ENCODE data around the gene CCDC190. TPM values are rescaled to one million over a fixed set of nuclear protein-coding genes. Genes with fewer than 3 reads are reported as not detected.

CCDC190 gene
- total RNA-seq, 3 donors from 2014 or later, result not detected

GRCh38 chr1:162905174-162906158 is 44.5 kb upstream of the CCDC190 start:
- intact Hi-C loops (cut with DNase I; ENCODE audit: low total_unique reads), result no loop called here
- no peak for DNase-seq (ENCODE audit: low spot score in 2 of 2)
- no peak overlapping the region for H3K27ac ChIP-seq
- no peaks in the 10 kb centered on the region for H3K9me3 ChIP-seq
- no peaks in the 10 kb centered on the region for H3K27me3 ChIP-seq
- no peak overlapping the region for H3K4me3 ChIP-seq
- H3K36me3 ChIP-seq, result no peaks in the 10 kb centered on the region
- H3K4me1 ChIP-seq, result no peaks in the 10 kb centered on the region
- TF ChIP-seq POLR2A (IDR thresholded peaks at IDR 0.05) (no peak), CTCF (IDR thresholded peaks at IDR 0.05) (no peak), POLR2AphosphoS5 (IDR thresholded peaks at IDR 0.05) (no peak)

DNA sequence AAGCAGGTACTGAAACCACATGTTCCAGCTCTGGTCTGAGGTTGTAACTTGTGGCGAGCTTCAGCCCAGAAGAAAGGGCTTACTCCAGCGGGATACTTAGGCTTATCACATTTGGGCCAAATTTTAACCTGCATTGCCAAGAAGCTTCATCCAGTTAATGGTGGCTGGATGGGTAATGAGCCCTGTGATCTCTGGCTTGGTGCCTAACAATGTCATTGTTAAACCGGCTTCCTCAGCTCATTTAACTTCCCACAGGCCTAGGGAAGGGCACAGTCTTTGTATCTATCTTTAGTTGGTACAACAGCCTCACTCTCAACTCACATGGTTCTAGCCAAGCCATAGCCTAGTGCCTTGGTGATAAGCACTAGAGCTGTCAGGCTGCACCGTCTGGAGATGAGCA is 43.6 kb upstream of the CCDC190 start:
- no peak for TF ChIP-seq CTCF (IDR thresholded peaks at IDR 0.05)
- TF ChIP-seq POLR2AphosphoS5 (IDR thresholded peaks at IDR 0.05), result no peak
- TF ChIP-seq POLR2A (IDR thresholded peaks at IDR 0.05), result no peak

GRCh38 chr1:162904023-162904422 is 43.0 kb upstream of the CCDC190 start:
- DNase-seq (ENCODE audit: low spot score in 2 of 2), result no peak
- no peak overlapping the region for H3K4me3 ChIP-seq
- no peaks in the 10 kb centered on the region for H3K27me3 ChIP-seq
- no peaks in the 10 kb centered on the region for H3K36me3 ChIP-seq
- no peak for TF ChIP-seq CTCF (IDR thresholded peaks at IDR 0.05)
- TF ChIP-seq POLR2AphosphoS5 (IDR thresholded peaks at IDR 0.05), result no peak
- no peak for TF ChIP-seq POLR2A (IDR thresholded peaks at IDR 0.05)
- no peak overlapping the region for H3K27ac ChIP-seq
- H3K4me1 ChIP-seq, result no peaks in the 10 kb centered on the region
- intact Hi-C loops (cut with DNase I; ENCODE audit: low total_unique reads), result no loop called here
- no peaks in the 10 kb centered on the region for H3K9me3 ChIP-seq

More for the DNA sequence above, 43.6 kb upstream of the CCDC190 start:
- no peaks in the 10 kb centered on the region for H3K9me3 ChIP-seq
- H3K27me3 ChIP-seq, result no peaks in the 10 kb centered on the region
- DNase-seq (ENCODE audit: low spot score in 2 of 2), result no peak
- no peaks in the 10 kb centered on the region for H3K4me1 ChIP-seq
- intact Hi-C loops (cut with DNase I; ENCODE audit: low total_unique reads), result no loop called here
- no peaks in the 10 kb centered on the region for H3K36me3 ChIP-seq
- H3K4me3 ChIP-seq, result no peak overlapping the region
- no peak overlapping the region for H3K27ac ChIP-seq

GRCh38 chr1:162903246-162903645 is 42.3 kb upstream of the CCDC190 start:
- Histone ChIP-seq H3K36me3 (no peaks in the 10 kb centered on the region), H3K4me1 (no peaks in the 10 kb centered on the region), H3K27ac (no peak overlapping the region), H3K4me3 (no peak overlapping the region), H3K9me3 (no peaks in the 10 kb centered on the region), H3K27me3 (no peaks in the 10 kb centered on the region)
- intact Hi-C loops (cut with DNase I; ENCODE audit: low total_unique reads), result no loop called here
- no peak for DNase-seq (ENCODE audit: low spot score in 2 of 2)
- no peak for TF ChIP-seq POLR2A (IDR thresholded peaks at IDR 0.05)

DNA sequence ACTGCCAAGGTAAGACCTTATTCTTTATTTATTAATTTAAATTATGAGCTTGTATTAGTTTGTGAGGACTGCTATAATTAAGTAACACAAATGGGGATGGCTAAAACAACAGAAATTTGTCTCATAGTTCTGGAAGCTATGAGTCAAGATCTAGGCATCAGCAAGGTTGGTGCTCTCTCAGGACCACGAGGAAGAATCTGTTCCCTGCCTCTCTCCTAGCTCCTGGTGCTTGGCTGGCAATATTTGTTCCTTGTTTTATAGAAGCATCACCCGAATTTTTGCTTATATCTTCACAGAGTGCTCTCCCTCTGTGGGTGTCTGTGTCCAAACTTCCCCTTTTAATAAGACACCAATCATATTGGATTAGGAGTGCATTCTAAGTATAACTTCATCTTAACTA is 41.4 kb upstream of the CCDC190 start:
- H3K4me3 ChIP-seq, result no peak overlapping the region
- no peaks in the 10 kb centered on the region for H3K36me3 ChIP-seq
- no peak overlapping the region for H3K27ac ChIP-seq
- intact Hi-C loops (cut with DNase I; ENCODE audit: low total_unique reads), result no loop called here
- H3K27me3 ChIP-seq, result no peaks in the 10 kb centered on the region
- TF ChIP-seq CTCF (IDR thresholded peaks at IDR 0.05), result no peak
- TF ChIP-seq POLR2A (IDR thresholded peaks at IDR 0.05), result no peak
- TF ChIP-seq POLR2AphosphoS5 (IDR thresholded peaks at IDR 0.05), result no peak
- no peaks in the 10 kb centered on the region for H3K9me3 ChIP-seq
- no peak for DNase-seq (ENCODE audit: low spot score in 2 of 2)
- H3K4me1 ChIP-seq, result no peaks in the 10 kb centered on the region

All from breast epithelium (tissue), 4 donors.